Progenitor cell of endocrine pancreas (in vitro differentiated cells): ENCODE measurements around the gene MYOM3. TPM values are rescaled to one million over a fixed set of nuclear protein-coding genes. Genes with fewer than 3 reads are reported as not detected.
"Not testable (repeated sequence)": the region's sequence is repeated elsewhere in the genome, so short reads cannot be mapped to it uniquely, and the experiment has no call there.

ENCODE experiments used
- DNase-seq: peaks from one replicate; pipeline ENCODE4 v3.0.0; 2021; ENCODE audit warnings: low spot score; ENCODE audit not compliant: unreplicated experiment
- H3K27ac Mint-ChIP-seq: 2 replicates; pipeline ENCODE4 v1.8.0; 2021; ENCODE audit warnings: mild to moderate bottlenecking, moderate library complexity, mixed read lengths
- H3K27me3 Mint-ChIP-seq: 2 replicates; pipeline ENCODE4 v1.8.0; 2021; ENCODE audit warnings: mixed read lengths
- H3K36me3 Mint-ChIP-seq: 2 replicates; pipeline ENCODE4 v1.8.0; 2022; ENCODE audit warnings: mixed read lengths; ENCODE audit not compliant: insufficient read depth
- H3K4me1 Mint-ChIP-seq: 2 replicates; pipeline ENCODE4 v1.8.0; 2021; ENCODE audit warnings: low read depth, mixed read lengths
- H3K4me3 Mint-ChIP-seq: 2 replicates; pipeline ENCODE4 v1.8.0; 2021; ENCODE audit warnings: low read depth, mild to moderate bottlenecking, moderate library complexity, mixed read lengths
- H3K9me3 Mint-ChIP-seq: 2 replicates; pipeline ENCODE4 v1.8.0; 2021; ENCODE audit warnings: low read depth, mixed read lengths
- CTCF ChIP-seq: fragments of 200-600 bp; sonication (generic); IDR thresholded peaks from one replicate; pipeline ENCODE4 v1.5.0; 2021; ENCODE audit warnings: antibody characterized with exemption, mild to moderate bottlenecking; ENCODE audit not compliant: unreplicated experiment
- total RNA-seq: library from RNA; stranded (reverse); gene quantifications from 2 replicates; pipeline ENCODE4 v1.2.1, GENCODE V29; 2021

The MYOM3 gene
- total RNA-seq, 1 donor from 2014 or later: 0.84 TPM

- H3K4me1 Mint-ChIP-seq: peaks cover 2% of the 10 kb centered on the region
- TF ChIP-seq CTCF: no peak
- H3K4me3 Mint-ChIP-seq: no peak overlapping the region
- DNase-seq: no peak
- H3K9me3 Mint-ChIP-seq: peaks cover 3% of the 10 kb centered on the region
- H3K27ac Mint-ChIP-seq: no peak overlapping the region
- H3K27me3 Mint-ChIP-seq: no peaks in the 10 kb centered on the region
- no peaks in the 10 kb centered on the region for H3K36me3 Mint-ChIP-seq
Observed at GRCh38 chr1:24032981-24033380, 79.0 kb downstream of the MYOM3 start.

- H3K4me3 Mint-ChIP-seq, DNase-seq, H3K27ac Mint-ChIP-seq, H3K27me3 Mint-ChIP-seq, H3K36me3 Mint-ChIP-seq, H3K4me1 Mint-ChIP-seq, H3K9me3 Mint-ChIP-seq: not testable (repeated sequence)
Observed at GRCh38 chr1:24030976-24031516, 80.9 kb downstream of the MYOM3 start.

GRCh38 chr1:24027838-24028468 is 84.0 kb downstream of the MYOM3 start:
- Mint-ChIP-seq H3K4me3 (no peak overlapping the region), H3K4me1 (peaks cover 7% of the 10 kb centered on the region), H3K36me3 (no peaks in the 10 kb centered on the region), H3K27me3 (no peaks in the 10 kb centered on the region), H3K9me3 (peaks cover under 1% of the 10 kb centered on the region), H3K27ac (no peak overlapping the region)
- DNase-seq: no peak
- TF ChIP-seq CTCF: peak; percentile 48

GRCh38 chr1:24022581-24023361 is 89.2 kb downstream of the MYOM3 start:
- TF ChIP-seq CTCF: no peak
- Mint-ChIP-seq H3K27ac (peak overlapping the region; percentile 8), H3K9me3 (no peaks in the 10 kb centered on the region), H3K36me3 (no peaks in the 10 kb centered on the region), H3K27me3 (no peaks in the 10 kb centered on the region), H3K4me3 (no peak overlapping the region), H3K4me1 (peaks cover 28% of the 10 kb centered on the region)
- no peak for DNase-seq

- no peak for DNase-seq
- Mint-ChIP-seq H3K27ac (peak overlapping the region; percentile 19), H3K27me3 (no peaks in the 10 kb centered on the region), H3K4me3 (no peak overlapping the region), H3K4me1 (peaks cover 32% of the 10 kb centered on the region), H3K9me3 (no peaks in the 10 kb centered on the region), H3K36me3 (no peaks in the 10 kb centered on the region)
- no peak for TF ChIP-seq CTCF
Observed at GRCh38 chr1:24021403-24022266, 90.3 kb downstream of the MYOM3 start.
